GM21576 (cell line): Measurements from ENCODE around the gene NUTM2B.
"Not testable (repeated sequence)": the region's sequence is repeated elsewhere in the genome, so short reads cannot be mapped to it uniquely, and the experiment has no call there.

Source experiments
- ATAC-seq: cut with Tn5 transposase; IDR thresholded peaks from one replicate; pipeline ENCODE4 v1.9.1; 2021; ENCODE audit warnings: mild to moderate bottlenecking, moderate library complexity; ENCODE audit not compliant: unreplicated experiment

NUTM2B gene

DNA sequence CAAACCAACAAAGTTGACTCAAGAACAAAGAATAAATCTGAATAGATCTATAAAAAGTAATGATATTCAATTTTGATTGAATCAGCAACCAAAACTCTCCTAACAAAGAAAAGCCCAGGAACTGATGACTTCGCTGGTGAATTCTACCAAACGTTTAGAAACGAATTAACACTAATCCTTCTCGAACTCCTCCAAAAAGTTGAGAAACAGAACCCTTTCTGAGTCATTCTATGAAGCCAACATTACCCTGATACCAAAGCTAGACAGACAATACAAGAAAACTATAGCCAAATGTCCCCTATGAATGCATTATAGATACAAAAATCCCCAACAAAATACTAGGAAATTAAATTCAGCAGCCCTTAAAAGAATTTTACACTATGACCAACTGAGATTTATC is 17.0 kb downstream of the NUTM2B start:
- ATAC-seq = not testable (repeated sequence)

DNA sequence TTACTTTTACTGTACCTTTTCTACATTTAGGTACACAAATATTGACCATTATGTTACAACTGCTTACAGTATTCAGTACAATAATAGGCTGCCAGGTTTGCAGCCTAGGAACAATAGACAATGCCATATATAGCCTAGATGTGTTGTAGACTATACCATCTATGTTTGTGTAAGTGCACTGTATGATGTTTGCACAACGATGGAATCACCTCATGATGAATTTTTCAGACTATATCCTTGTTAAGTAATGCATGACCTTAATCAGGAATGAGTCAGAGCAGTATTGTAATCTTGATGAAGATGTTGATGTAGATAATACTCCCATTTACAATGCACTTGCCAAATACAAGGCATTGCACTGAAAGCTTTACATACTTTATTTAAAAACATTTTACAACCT is 23.6 kb downstream of the NUTM2B start:
- not testable (repeated sequence) for ATAC-seq

DNA sequence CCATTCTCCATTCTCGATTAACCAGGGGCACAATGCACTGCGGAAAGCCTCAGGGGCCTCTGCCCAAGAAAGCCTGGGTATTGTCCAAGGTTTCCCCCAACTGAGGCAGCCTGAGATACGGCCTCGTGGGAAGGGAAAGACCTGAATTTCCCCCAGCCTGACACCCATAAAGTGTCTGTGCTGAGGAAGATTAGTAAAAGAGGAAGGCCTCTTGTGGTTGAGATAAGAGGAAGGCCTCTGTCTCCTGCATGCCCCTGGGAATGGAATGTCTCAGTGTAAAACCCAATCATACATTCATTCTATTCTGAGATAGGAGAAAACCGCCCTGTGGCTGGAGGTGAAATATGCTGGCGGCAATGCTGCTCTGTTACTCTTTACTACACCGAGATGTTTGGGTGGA is 41.8 kb downstream of the NUTM2B start:
- ATAC-seq = not testable (repeated sequence)

DNA sequence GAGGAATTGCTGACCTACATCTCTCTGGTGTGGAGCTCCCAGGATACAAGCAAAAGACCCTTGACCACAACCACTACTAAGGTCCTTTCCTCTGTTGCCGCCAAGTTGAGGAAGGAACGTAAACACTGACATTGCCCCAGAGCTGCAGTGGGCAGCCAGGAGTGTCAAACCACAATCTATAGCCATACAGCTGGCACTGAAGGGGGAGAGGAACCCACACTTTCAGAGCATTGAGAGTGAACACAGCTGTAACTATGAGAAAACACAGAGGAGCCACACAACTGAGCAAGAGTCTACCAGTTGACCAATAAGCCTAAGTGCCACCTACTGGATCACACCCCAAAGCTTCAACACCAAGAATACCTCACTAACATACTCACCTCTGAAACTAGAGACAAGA is 45.5 kb downstream of the NUTM2B start:
- not testable (repeated sequence) for ATAC-seq

DNA sequence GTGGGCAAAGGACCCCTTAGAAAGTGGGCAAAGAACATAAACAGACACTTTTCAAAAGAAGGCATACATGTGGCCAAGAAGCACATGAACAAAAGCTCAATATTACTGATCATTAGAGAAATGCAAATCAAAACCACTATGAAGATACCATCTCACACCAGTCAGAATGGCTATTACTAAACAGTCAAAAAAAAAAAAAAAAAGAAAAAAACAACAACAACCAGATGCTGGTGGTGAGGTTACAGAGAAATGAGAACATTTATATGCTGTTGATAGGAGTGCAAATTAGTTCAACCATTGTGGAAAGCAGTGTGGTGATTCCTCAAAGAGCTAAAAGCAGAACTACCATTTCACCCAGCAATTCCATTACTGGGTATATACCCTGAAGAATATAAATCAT is 50.6 kb downstream of the NUTM2B start:
- not testable (repeated sequence) for ATAC-seq

DNA sequence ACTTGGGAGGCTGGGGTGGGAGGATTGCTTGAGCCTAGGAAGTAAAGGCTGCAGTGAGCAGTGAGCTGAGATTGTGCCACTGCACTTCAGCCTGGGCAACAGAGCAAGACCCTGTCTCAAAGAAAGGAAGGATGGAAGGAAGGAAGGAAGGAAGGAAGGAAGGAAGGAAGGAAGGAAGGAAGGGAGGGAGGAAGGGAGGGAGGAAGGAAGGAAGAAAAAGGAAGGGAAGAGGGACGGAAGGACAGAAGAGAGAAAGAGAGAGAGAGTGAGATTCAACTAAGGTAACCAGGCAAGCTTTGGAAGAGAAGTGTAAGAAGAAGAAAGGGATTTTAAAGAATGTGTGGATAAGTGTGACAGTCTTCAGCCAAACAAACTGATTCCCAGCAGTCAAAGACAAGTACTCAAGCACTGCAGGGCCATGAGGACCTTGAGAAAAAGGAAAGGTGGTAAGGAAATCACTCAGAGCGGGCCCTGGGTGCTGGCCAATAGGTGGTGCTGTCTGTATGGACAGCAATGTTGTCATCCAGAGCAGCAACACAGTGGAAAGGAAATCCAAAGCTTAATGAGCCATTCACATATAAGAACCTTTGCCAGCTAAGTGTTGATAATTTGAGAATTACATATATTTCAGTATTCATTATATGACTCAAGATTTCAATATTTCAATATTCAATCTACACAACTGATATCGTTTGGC is 55.4 kb downstream of the NUTM2B start:
- ATAC-seq = not testable (repeated sequence)
